Activated naive CD4-positive, alpha-beta T cell treated with Interleukin-2 at 50 U/mL for 16 hours (primary cell): Measurements from ENCODE around the gene FBN1.

Experiments used
- DNase-seq: peaks from one replicate; pipeline ENCODE4 v3.0.0-alpha.2; 2020

The FBN1 gene

GRCh38 chr15:48419896-48420295, 225.6 kb downstream of the FBN1 start:
- no peak for DNase-seq

- DNase-seq, result no peak
These were observed 227.2 kb downstream of the FBN1 start for GRCh38 chr15:48418343-48418742.

GRCh38 chr15:48416301-48416700, 229.2 kb downstream of the FBN1 start:
- DNase-seq, result no peak

- no peak for DNase-seq
These were observed 230.2 kb downstream of the FBN1 start for GRCh38 chr15:48415036-48415886.

GRCh38 chr15:48414015-48414414, 231.5 kb downstream of the FBN1 start:
- DNase-seq, result no peak

- DNase-seq, result no peak
These were observed 232.2 kb downstream of the FBN1 start for GRCh38 chr15:48413304-48413703.

- no peak for DNase-seq
These were observed 233.4 kb downstream of the FBN1 start for GRCh38 chr15:48411971-48412591.

- no peak for DNase-seq
These were observed 235.9 kb downstream of the FBN1 start for GRCh38 chr15:48409623-48410022.

GRCh38 chr15:48408327-48408726, 237.2 kb downstream of the FBN1 start:
- no peak for DNase-seq

- DNase-seq, result no peak
These were observed 237.9 kb downstream of the FBN1 start for GRCh38 chr15:48407646-48408045.

- no peak for DNase-seq
These were observed 238.6 kb downstream of the FBN1 start for GRCh38 chr15:48406911-48407310.

- no peak for DNase-seq
These were observed 239.1 kb downstream of the FBN1 start for GRCh38 chr15:48406266-48406891.

- DNase-seq, result no peak
These were observed 242.9 kb downstream of the FBN1 start for GRCh38 chr15:48402427-48403177.

GRCh38 chr15:48400086-48400485, 245.4 kb downstream of the FBN1 start:
- DNase-seq, result no peak

- DNase-seq, result no peak
These were observed 247.7 kb downstream of the FBN1 start for GRCh38 chr15:48397841-48398240.

GRCh38 chr15:48396020-48396419, 249.5 kb downstream of the FBN1 start:
- no peak for DNase-seq

GRCh38 chr15:48395521-48396011, 249.9 kb downstream of the FBN1 start:
- no peak for DNase-seq

- DNase-seq, result no peak
These were observed 250.5 kb downstream of the FBN1 start for GRCh38 chr15:48394970-48395369.

- DNase-seq, result no peak
These were observed 251.6 kb downstream of the FBN1 start for GRCh38 chr15:48393645-48394506.

GRCh38 chr15:48392356-48392755, 253.2 kb downstream of the FBN1 start:
- no peak for DNase-seq

- no peak for DNase-seq
These were observed 253.6 kb downstream of the FBN1 start for GRCh38 chr15:48391950-48392349.

GRCh38 chr15:48389691-48390143, 255.8 kb downstream of the FBN1 start:
- DNase-seq, result no peak
